GM21447 (cell line): ENCODE data around the gene TANGO2.

ENCODE experiments used
- ATAC-seq: cut with Tn5 transposase; IDR thresholded peaks from one replicate; pipeline ENCODE4 v1.9.1; 2021; ENCODE audit not compliant: unreplicated experiment

TANGO2 gene

DNA sequence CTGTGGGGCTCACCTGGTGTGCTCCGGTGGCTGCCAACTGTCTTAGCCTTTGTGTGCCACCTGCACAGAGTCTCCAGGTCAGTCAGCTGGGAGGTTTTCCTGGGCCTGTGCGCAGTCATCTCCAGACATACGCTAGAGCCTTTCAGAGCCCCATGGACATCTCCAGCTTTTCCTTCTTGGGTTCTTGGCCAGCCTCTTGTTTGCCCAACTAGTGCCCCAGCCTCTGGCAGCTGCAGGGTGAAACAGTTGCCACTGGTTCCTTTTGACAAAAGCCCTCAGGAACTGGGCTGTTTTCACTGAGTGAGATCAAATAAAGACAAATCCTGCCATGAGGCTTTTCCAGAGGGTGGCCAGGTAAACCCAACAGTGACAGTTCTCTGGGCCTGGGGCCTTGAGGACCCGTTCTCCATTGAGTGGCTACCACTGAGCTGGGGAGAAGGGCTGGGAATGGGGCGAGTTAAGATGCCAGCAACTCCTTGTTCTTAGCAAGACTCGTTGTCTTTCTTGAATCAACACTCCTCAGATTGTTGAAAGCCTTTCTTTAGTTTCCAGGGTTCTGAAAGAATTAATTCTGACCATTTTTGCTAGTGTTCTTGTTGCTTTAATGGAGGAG, 78.3 kb downstream of the TANGO2 start:
- ATAC-seq: no peak

- no peak for ATAC-seq
Measured at GRCh38 chr22:20101638-20102037, 80.7 kb downstream of the TANGO2 start.

- ATAC-seq: no peak
Measured at GRCh38 chr22:20102203-20102780, 81.4 kb downstream of the TANGO2 start.

- ATAC-seq: no peak
Measured at GRCh38 chr22:20105456-20106204, 84.7 kb downstream of the TANGO2 start.

- no peak for ATAC-seq
Measured at GRCh38 chr22:20106205-20106848, 85.4 kb downstream of the TANGO2 start.

- ATAC-seq: no peak
Measured at GRCh38 chr22:20106849-20107237, 85.9 kb downstream of the TANGO2 start.

DNA sequence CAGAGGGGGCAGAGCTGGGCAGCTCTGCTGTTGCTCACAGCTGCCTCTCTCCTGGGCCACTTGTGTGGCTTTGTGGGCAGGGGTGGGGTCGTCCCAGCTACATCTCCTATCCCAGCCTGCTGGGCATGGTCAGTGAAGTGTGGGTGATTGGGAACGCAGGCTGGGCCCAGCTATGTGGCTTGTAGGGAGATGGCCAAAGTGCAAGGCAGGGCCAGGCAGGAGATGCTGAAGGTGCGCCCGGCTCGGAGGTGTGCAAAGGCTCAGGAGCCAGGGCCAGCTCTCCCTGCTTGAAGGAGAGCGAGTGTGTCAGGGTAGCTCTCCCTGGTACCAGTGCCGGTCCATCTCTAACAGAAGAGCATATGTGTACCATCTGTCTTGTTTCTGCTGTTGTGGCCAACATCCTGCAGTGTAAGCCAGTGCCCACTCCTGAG, 86.6 kb downstream of the TANGO2 start:
- ATAC-seq: no peak

DNA sequence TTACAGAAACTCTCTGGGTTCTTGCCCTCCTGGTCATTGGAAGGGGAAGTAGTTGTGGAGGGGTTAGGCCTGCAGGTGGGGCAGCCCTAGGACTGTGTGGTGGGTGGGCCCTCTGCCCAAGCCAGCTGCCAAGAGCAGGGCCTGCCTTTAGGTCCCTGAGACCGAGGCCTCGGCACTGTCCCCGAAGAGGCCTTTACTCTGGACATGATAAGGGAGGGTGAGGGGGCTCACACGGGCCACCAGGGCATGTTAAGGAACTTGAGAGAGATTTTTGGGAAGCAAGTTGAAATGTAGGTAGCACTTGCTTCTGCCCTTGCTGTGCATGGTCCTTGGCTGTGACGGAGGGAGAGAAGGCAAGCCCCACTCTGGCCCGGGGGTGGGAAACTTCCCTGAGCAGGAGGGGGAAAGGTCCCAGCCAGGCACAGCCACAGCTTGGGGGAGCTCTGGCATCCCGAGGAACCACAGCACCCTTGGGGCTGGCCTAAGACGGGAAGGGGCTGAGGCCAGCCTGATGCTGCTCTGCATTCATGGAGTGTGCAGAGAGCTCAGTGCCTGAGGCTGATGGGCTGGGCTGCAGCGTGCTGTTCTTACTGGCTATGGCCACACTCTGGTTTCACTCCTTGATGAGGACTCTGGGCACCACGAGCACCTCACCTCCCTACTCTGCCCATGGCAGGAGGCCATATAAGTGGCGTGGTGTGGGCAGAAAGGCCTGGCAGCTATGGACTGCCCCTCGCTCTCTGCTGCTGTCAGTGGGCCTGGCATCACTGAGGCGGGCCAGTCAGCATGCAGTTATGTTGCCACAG, 87.2 kb downstream of the TANGO2 start:
- no peak for ATAC-seq

DNA sequence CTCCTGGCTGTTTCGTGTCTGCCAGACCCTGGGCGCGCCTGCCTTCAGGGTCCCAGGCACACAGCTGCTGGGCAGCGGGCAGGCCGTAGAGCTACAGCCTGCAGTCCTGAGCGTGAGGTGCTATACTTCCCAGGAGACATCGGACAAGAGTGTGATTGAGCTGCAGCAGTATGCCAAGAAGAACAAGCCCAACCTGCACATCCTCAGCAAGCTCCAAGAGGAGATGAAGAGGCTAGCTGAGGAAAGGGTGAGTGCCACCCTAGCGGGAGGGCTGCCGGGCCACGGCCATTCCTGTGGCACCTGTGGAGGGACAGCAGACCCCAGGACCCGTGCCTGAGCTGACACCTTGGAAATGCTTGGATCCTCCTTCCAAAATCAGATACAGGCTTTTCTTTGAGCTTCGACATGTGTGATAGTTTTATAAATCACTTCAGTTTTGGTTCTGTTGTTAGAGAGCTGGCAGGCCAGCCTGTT, 87.9 kb downstream of the TANGO2 start:
- no peak for ATAC-seq

DNA sequence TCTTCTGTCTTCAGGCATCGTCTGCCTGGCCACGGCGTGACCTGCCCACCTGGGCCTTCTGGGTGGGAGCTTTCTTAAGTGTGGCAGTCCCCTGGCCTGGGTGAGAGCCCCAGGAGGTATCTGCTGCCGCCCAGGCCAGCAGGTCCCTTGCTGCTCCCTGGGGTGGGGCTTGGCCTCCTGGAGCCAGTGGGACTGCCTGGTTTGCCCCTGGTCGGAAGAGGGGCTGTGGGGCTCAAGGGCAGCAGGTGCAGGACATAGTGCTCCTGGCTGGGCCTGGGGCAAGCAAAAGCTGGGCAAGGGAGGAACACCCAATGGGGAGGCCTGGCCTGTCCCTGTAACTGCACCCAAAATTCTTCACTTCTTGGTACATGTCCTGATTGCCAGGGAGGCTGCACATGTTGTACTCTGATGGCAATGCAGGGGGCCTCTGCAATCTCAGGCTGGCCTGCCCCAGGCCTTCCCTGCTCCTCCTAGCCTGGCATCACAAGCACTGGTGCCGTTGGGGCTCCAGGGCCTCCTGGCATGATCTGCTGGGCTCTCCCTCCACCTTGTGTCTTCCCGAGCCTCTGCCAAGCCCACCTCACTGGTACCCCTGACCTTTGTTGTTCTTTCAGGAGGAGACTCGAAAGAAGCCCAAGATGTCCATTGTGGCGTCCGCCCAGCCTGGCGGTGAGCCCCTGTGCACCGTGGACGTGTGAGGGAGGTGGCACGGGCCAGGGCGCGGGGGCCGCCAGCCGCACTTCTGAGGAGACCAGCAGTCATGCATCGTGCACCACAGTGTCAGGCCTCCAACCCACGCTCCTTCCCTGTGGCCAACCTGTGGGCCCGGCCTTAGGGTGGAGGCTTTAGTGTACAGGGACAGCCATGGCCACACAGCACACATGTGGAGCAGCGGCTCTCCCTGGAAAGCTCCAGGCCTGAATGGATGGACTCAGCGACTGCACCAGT, 88.8 kb downstream of the TANGO2 start:
- no peak for ATAC-seq

GRCh38 chr22:20110359-20110985, 89.6 kb downstream of the TANGO2 start:
- ATAC-seq: no peak

DNA sequence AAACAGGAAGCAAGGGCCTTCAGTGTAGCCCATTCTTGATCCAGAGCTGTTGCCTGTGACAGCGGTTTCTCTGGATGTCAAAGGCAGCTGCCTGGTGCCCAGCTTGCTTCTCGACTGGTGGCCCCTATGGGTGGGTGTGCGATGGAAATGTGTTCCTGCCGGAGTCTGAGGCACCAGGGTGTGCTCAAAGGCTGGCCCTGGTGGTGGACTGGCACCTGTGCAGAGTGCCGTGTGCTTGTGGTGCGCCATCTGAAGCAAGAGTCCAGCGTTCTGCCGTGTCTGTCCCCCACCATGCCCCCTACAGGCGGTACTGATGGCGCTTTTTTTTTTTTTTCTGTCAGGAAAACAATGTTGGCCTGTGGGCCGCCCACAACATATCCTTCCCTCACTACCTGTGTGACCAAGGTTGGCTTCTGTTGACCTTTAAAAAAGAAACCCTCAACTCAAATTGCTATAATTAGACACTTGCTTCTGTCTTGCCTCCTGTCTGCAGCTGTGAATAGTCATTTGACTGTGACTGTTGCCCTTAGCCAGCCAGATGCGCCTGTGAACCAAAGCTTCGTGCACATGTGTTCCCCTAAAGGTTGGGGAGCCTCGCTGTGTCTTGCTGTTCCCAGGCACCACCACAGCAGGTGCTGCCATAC, 90.3 kb downstream of the TANGO2 start:
- ATAC-seq: no peak

DNA sequence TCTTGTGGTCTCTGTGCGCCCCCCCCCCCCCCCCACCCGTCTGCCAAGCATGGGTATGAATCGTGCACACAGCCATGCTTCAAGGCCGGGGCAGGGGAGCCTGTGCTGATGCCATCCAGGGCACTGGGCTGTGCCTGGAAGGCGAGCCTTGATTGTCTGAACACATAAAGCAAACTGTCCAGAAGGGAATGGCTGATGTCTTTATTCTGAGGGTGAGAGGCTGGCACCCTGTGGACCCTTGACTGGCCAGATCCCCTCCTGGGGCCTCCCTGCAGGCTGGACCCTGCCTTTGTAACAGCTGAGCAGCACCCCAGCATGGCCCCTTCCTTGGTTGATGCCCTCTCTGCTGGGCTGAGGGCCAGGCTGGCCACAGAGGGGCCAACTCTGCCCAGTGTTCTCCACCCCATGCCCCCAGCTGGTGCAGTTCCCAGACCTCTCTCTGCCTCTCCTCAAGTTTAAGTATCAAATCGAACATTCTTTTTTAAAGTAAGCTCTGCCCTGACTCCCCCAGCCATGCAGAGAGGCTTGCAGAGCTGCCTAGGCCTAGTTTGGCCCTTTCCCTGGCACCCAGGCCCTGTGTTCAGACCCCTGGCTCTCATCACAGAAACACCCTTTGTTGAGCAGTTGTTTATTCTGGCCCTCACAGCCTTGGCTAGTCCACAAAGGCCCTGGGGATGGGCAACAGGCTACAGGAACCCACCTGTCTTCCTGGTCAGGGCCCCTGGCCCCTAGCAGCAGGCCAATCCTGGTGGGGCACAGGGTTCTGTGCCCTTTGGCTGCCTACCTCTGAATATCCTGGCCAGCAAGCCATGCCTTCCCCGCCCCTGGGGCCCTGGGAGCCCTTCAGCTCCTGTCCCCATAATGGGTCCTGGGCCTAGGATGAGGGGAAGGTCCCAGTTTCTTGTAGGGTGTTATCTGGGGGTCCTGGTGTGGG, 91.0 kb downstream of the TANGO2 start:
- no peak for ATAC-seq

DNA sequence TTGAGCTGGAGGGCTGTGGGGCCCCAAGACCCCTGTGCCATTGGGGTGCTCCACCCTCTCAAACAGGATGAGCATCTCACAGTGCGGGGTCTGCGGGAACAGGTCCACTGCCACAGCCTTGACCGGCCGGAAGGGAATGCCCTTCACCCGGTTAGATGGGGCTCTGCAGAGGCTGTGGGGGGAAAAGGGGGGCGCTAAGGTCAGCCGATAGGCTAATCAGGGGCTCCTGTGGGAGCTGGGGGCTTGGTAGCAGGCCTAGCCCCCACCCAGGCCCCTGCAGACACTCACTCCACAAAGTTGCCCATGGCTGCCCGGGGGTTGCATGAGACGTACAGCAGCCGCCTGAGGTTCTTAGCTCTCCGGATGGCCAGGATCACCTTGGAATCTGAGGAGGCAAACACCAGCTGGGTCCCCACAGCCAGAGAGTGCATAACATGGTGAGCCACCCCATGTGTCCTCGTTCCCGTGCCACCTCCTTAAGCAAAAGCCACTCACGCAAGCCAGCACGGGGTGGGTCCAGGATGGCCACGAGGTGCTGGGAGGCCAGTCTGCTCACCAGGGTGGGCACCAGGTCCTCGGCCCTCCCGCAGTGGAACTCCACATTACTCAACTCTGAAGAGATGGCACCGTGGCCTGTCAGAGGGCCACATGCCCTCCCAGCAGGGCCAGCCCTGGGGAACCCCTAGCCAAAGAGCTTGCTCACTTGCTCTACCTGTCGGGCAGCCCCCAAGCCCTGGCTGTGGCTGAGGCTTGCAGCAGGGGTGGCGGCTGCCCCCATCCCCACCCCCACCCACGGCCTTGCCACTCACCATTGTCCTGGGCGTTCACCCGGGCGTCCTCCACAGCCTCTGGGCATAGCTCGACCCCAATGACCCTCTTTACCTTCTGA, 92.0 kb downstream of the TANGO2 start:
- no peak for ATAC-seq

DNA sequence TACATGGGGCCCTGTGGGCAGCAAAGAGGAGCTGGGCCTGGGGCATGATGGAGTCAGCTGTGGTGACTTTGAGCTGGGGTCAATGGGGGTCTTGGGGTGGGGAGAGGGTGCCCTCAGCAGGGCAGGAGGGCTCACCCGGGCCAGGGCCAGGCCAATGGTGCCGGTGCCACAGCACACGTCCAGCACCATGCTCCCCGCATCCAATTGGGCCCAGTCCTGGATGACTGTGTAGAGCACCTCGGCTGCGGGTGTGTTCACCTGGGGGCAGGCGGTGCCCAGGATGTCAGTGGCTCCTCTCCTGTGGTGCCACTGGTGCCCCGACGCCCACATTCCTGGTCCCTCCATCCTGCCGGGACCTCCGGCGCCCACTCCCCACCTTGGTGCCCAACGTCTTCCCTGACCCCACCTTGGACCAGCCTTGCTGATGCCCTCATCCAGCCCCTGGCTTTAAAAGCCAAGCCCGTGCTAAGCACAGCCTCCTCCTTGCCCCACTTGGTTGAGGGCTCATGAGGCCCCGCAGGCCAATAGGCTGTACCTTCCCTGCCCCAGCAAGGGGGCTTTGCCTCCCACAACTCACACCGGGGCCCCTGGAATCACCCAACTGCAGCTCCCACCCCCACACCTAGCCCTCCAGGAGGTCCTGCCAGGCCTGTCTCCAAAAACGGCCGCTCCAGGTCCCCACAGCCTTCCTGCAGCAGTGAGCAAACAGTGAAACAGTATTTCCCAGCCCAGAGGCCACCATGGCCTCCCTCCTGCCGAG, 92.8 kb downstream of the TANGO2 start:
- no peak for ATAC-seq
